WTC11 (cell line): ENCODE measurements around the gene PHAF1. TPM values are rescaled to one million over a fixed set of nuclear protein-coding genes. Genes with fewer than 3 reads are reported as not detected.

Experiments
- ATAC-seq: fragments of 200-7000 bp; cut with Tn5 transposase; 2 replicates; pipeline ENCODE4 v1.10.0; 2021; ENCODE audit warnings: mild to moderate bottlenecking, moderate library complexity
- CTCF ChIA-PET: fragments of 300-600 bp; sonication (Branson Sonifier 250); formaldehyde crosslinking; loops from one replicate; lab custom pipeline; 2021; ENCODE audit warnings: antibody characterized with exemption; lab: Charles Lee
- POLR2A ChIA-PET: fragments of 350-600 bp; sonication (Branson Sonifier 250); formaldehyde crosslinking; loops from one replicate; lab custom pipeline; 2021; ENCODE audit warnings: antibody characterized with exemption; lab: Charles Lee
- DNase-seq: peaks from one replicate; pipeline ENCODE4 v3.0.0; 2021; ENCODE audit warnings: low spot score
- H3K27ac Mint-ChIP-seq: 2 replicates; pipeline ENCODE4 v1.8.0; 2021; ENCODE audit warnings: mixed read lengths
- H3K27me3 Mint-ChIP-seq: 2 replicates; pipeline ENCODE4 v1.8.0; 2021; ENCODE audit warnings: low read depth, mild to moderate bottlenecking, moderate library complexity, mixed read lengths
- H3K36me3 Mint-ChIP-seq: 2 replicates; pipeline ENCODE4 v1.8.0; 2021; ENCODE audit warnings: mixed read lengths
- H3K4me1 Mint-ChIP-seq: 2 replicates; pipeline ENCODE4 v1.8.0; 2022; ENCODE audit warnings: mixed read lengths
- H3K4me3 Mint-ChIP-seq: 2 replicates; pipeline ENCODE4 v1.8.0; 2021; ENCODE audit warnings: mild to moderate bottlenecking, moderate library complexity, mixed read lengths
- H3K9me3 Mint-ChIP-seq: 2 replicates; pipeline ENCODE4 v1.8.0; 2021; ENCODE audit warnings: mixed read lengths
- ARID4B ChIP-seq: sonication (generic); formaldehyde crosslinking; IDR thresholded peaks from 2 replicates; pipeline ENCODE4 v1.8.0; 2023; ENCODE audit warnings: missing genetic modification reagents, mild to moderate bottlenecking, borderline replicate concordance
- ATF2 ChIP-seq: sonication (generic); formaldehyde crosslinking; IDR thresholded peaks from 2 replicates; pipeline ENCODE4 v1.8.1; 2022; ENCODE audit warnings: low read depth, missing genetic modification reagents, borderline replicate concordance
- ATF3 ChIP-seq: sonication (generic); formaldehyde crosslinking; conservative IDR thresholded peaks from 2 replicates; pipeline ENCODE4 v1.8.1; 2022; ENCODE audit warnings: mild to moderate bottlenecking, missing genetic modification reagents
- ATF6 ChIP-seq: sonication (generic); formaldehyde crosslinking; IDR thresholded peaks from 2 replicates; pipeline ENCODE4 v1.8.1; 2023; ENCODE audit warnings: mild to moderate bottlenecking, missing genetic modification reagents
- FOXK1 ChIP-seq: sonication (generic); formaldehyde crosslinking; IDR thresholded peaks from 2 replicates; pipeline ENCODE4 v1.8.0; 2022; ENCODE audit warnings: mild to moderate bottlenecking, moderate library complexity, missing genetic modification reagents
- FOXP1 ChIP-seq: sonication (generic); formaldehyde crosslinking; IDR thresholded peaks from 2 replicates; pipeline ENCODE4 v1.8.0; 2022; ENCODE audit warnings: missing genetic modification reagents, mild to moderate bottlenecking, moderate library complexity, borderline replicate concordance
- GABPB1 ChIP-seq: sonication (generic); formaldehyde crosslinking; IDR thresholded peaks from 2 replicates; pipeline ENCODE4 v1.8.1; 2023; ENCODE audit warnings: mild to moderate bottlenecking, missing genetic modification reagents
- GTF2I ChIP-seq: fragments of 250-450 bp; sonication (Bioruptor Pico); conservative IDR thresholded peaks from 2 replicates; pipeline ENCODE4 v1.4.0; 2021; ENCODE audit warnings: mild to moderate bottlenecking
- IRF2 ChIP-seq: sonication (generic); formaldehyde crosslinking; IDR thresholded peaks from 2 replicates; pipeline ENCODE4 v1.8.0; 2022; ENCODE audit warnings: low read depth, missing genetic modification reagents, borderline replicate concordance
- KAT7 ChIP-seq: sonication (generic); formaldehyde crosslinking; IDR thresholded peaks from 2 replicates; pipeline ENCODE4 v1.8.1; 2023; ENCODE audit warnings: missing genetic modification reagents, mild to moderate bottlenecking, borderline replicate concordance
- MAX ChIP-seq: sonication (generic); formaldehyde crosslinking; IDR thresholded peaks from 2 replicates; pipeline ENCODE4 v1.8.0; 2022; ENCODE audit warnings: mild to moderate bottlenecking, missing genetic modification reagents
- MXD4 ChIP-seq: fragments of 250-450 bp; sonication (Bioruptor Pico); IDR thresholded peaks from 2 replicates; pipeline ENCODE4 v1.8.0; 2021; ENCODE audit warnings: mild to moderate bottlenecking, moderate library complexity, borderline replicate concordance
- RELA ChIP-seq: sonication (generic); formaldehyde crosslinking; IDR thresholded peaks from 2 replicates; pipeline ENCODE4 v1.8.1; 2022; ENCODE audit warnings: missing genetic modification reagents, mild to moderate bottlenecking, borderline replicate concordance
- SMAD3 ChIP-seq: sonication (generic); formaldehyde crosslinking; IDR thresholded peaks from 2 replicates; pipeline ENCODE4 v1.8.0; 2022; ENCODE audit warnings: missing genetic modification reagents, mild to moderate bottlenecking, borderline replicate concordance
- SOX15 ChIP-seq: fragments of 250-450 bp; sonication (Bioruptor Pico); IDR thresholded peaks from 2 replicates; pipeline ENCODE4 v1.9.0; 2021; ENCODE audit warnings: mild to moderate bottlenecking
- TEAD1 ChIP-seq: sonication (generic); formaldehyde crosslinking; IDR thresholded peaks from 2 replicates; pipeline ENCODE4 v1.8.0; 2022; ENCODE audit warnings: mild to moderate bottlenecking, missing genetic modification reagents
- TEAD4 ChIP-seq: sonication (generic); formaldehyde crosslinking; IDR thresholded peaks from 2 replicates; pipeline ENCODE4 v1.8.0; 2022; ENCODE audit warnings: mild to moderate bottlenecking, missing genetic modification reagents
- ZBTB21 ChIP-seq: sonication (generic); formaldehyde crosslinking; IDR thresholded peaks from 2 replicates; pipeline ENCODE4 v1.8.1; 2023; ENCODE audit warnings: mild to moderate bottlenecking, missing genetic modification reagents, borderline replicate concordance
- ZNF121 ChIP-seq: sonication (generic); formaldehyde crosslinking; IDR thresholded peaks from 2 replicates; pipeline ENCODE4 v1.8.0; 2023; ENCODE audit warnings: missing genetic modification reagents
- ZNF138 ChIP-seq: sonication (generic); formaldehyde crosslinking; conservative IDR thresholded peaks from 2 replicates; pipeline ENCODE4 v1.8.1; 2022; ENCODE audit warnings: mild to moderate bottlenecking, moderate library complexity, missing genetic modification reagents
- ZNF281 ChIP-seq: sonication (generic); formaldehyde crosslinking; IDR thresholded peaks from 2 replicates; pipeline ENCODE4 v1.8.0; 2023; ENCODE audit warnings: mild to moderate bottlenecking, missing genetic modification reagents
- ZNF512 ChIP-seq: sonication (generic); formaldehyde crosslinking; IDR thresholded peaks from 2 replicates; pipeline ENCODE4 v1.8.1; 2022; ENCODE audit warnings: missing genetic modification reagents, borderline replicate concordance
- total RNA-seq: library from RNA; stranded (reverse); gene quantifications from 3 replicates; pipeline ENCODE4 v1.2.3, GENCODE V29; 2021

PHAF1 gene
- total RNA-seq, 1 experiment from 2014 or later = 18.8 TPM

- CTCF ChIA-PET = interaction anchor here (1.0 to 5.6 kb wide), 7 partner anchors 9 to 147 kb away, joined by 3 to 62 read pairs (median 4); partner anchors contain the start of gene CES3
- DNase-seq = no peak
- Mint-ChIP-seq H3K4me3 (no peak overlapping the region), H3K36me3 (no peaks in the 10 kb centered on the region), H3K27ac (no peak overlapping the region), H3K27me3 (no peaks in the 10 kb centered on the region; the same call in 1 of the 2 replicates), H3K9me3 (0 out of 2 replicates have a peak, but pooled peaks cover 3% of the 10 kb centered on the region), H3K4me1 (no peaks in the 10 kb centered on the region)
- ATAC-seq = no peak
- TF ChIP-seq ZNF281 (CRISPR knock-in tag) (no peak), ZNF121 (CRISPR knock-in tag) (no peak), IRF2 (no peak), ATF6 (no peak), ATF3 (CRISPR knock-in tag) (no peak), ZNF512 (CRISPR knock-in tag) (no peak), FOXP1 (CRISPR knock-in tag) (no peak), MAX (CRISPR knock-in tag) (no peak), GTF2I (no peak), ZBTB21 (no peak), MXD4 (CRISPR knock-in tag) (no peak), TEAD4 (CRISPR knock-in tag) (no peak), SOX15 (CRISPR knock-in tag) (no peak), RELA (no peak), KAT7 (no peak), SMAD3 (CRISPR knock-in tag) (no peak), FOXK1 (CRISPR knock-in tag) (no peak), ZNF138 (no peak)
- POLR2A ChIA-PET = no interaction called here
Measured at GRCh38 chr16:67101311-67102082, 8.2 kb upstream of the PHAF1 start.

GRCh38 chr16:67104061-67104460 is 5.7 kb upstream of the PHAF1 start:
- ChIA-PET POLR2A (interaction anchor here (1.0 kb wide), 1 partner anchor 57 kb away, joined by 3 read pairs; no protein-coding TSS in a partner anchor), CTCF (interaction anchor here (0.6 to 5.6 kb wide), 42 partner anchors 9 to 326 kb away, joined by 3 to 62 read pairs (median 5); partner anchors contain the start of genes B3GNT9, CES3, FHOD1 and NAE1)
- 0 out of 2 replicates have a peak, but pooled peaks cover 2% of the 10 kb centered on the region for H3K4me1 Mint-ChIP-seq
- H3K36me3 Mint-ChIP-seq = no peaks in the 10 kb centered on the region
- DNase-seq = peak; percentile 60
- H3K9me3 Mint-ChIP-seq = 0 out of 2 replicates have a peak, but pooled peaks cover 3% of the 10 kb centered on the region
- H3K27me3 Mint-ChIP-seq = peaks cover 5% of the 10 kb centered on the region; the same call in 1 of the 2 replicates
- ATAC-seq = peak; percentile 96
- no peak overlapping the region; the same call in none of the 2 replicates for H3K27ac Mint-ChIP-seq
- no peak overlapping the region for H3K4me3 Mint-ChIP-seq
- TF ChIP-seq GABPB1 (CRISPR knock-in tag) (0 out of 2 replicates have a peak, but pooled peaks have one; percentile 12), ATF2 (CRISPR knock-in tag) (no peak), SOX15 (CRISPR knock-in tag) (no peak), TEAD1 (CRISPR knock-in tag) (peak; percentile 96; the same call in 1 of the 2 replicates), ARID4B (CRISPR knock-in tag) (no peak), TEAD4 (CRISPR knock-in tag) (peak; percentile 83; the same call in 1 of the 2 replicates)
